Mucosa of stomach (tissue), 1 donor: Measurements from ENCODE around the gene FEN1.

Source experiments
- H3K27me3 ChIP-seq: one replicate; pipeline ENCODE4 v1.7.0; 2013; ENCODE audit warnings: mild to moderate bottlenecking, low read length; ENCODE audit not compliant: control insufficient read depth, insufficient read depth
- H3K36me3 ChIP-seq: one replicate; pipeline ENCODE4 v1.7.0; 2013; ENCODE audit warnings: low read length; ENCODE audit not compliant: control insufficient read depth, insufficient read depth
- H3K4me1 ChIP-seq: one replicate; pipeline ENCODE4 v1.7.0; 2013; ENCODE audit warnings: mild to moderate bottlenecking, low read length; ENCODE audit not compliant: control insufficient read depth, insufficient read depth
- H3K4me3 ChIP-seq: one replicate; pipeline ENCODE4 v1.7.0; 2013; ENCODE audit warnings: low read length
- H3K9ac ChIP-seq: one replicate; pipeline ENCODE4 v1.7.0; 2013; ENCODE audit warnings: mild to moderate bottlenecking, low read length, moderate library complexity
- H3K9me3 ChIP-seq: one replicate; pipeline ENCODE4 v1.7.0; 2013; ENCODE audit warnings: mild to moderate bottlenecking, low read length, moderate library complexity; ENCODE audit not compliant: control insufficient read depth
- donor health status: Pancreatic carcinoma.

FEN1 gene

DNA sequence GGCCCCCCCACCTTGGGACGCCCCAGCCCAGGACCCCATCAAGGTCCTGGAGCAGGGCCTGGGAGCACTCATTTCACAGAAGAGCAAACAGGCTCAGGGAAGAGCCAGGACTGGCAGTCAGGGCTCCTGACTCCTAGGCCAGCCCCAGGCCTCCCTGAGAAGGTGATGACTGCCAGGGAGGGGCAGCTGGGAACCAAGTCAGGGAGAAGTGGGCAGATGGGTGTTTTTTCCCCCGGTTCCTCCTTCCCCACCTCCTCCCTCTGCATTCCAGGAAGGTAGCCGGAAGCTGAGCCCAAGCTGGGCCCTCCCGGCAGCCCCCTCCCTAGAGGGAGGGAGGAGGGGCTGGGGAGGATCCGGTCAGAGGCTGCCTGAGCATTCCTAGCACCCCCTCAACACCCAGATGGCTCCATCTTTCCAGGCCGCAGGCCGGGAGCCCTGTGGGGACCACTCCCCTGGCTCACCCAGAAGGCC is 20.7 kb upstream of the FEN1 start:
- H3K9me3 ChIP-seq, result no peaks in the 10 kb centered on the region
- H3K27me3 ChIP-seq, result no peaks in the 10 kb centered on the region
- peaks cover 9% of the 10 kb centered on the region for H3K36me3 ChIP-seq
- peaks cover 84% of the 10 kb centered on the region for H3K4me1 ChIP-seq
- no peak overlapping the region for H3K4me3 ChIP-seq
- H3K9ac ChIP-seq, result peak overlapping the region; percentile 53

DNA sequence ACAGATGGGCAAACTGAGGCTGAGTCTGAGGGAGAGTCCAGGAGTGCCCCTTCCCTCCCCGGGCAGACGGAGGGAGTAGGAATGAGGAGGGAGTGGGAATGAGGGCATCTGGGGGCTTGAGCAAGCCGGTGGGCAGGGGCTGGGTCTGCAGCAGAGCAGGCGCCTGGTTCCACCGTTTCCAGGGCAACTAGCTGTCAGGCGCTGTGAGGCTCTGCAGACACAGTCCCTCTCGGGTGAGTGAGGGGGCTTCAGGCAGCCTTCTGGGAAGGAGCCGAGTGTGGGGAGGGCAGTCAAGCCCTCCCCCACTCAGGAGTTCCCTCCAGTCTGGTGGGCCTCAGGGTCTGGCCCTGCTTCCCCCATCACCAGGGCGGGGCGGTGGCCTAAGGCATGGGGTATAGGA is 19.4 kb upstream of the FEN1 start:
- no peak overlapping the region for H3K9ac ChIP-seq

DNA sequence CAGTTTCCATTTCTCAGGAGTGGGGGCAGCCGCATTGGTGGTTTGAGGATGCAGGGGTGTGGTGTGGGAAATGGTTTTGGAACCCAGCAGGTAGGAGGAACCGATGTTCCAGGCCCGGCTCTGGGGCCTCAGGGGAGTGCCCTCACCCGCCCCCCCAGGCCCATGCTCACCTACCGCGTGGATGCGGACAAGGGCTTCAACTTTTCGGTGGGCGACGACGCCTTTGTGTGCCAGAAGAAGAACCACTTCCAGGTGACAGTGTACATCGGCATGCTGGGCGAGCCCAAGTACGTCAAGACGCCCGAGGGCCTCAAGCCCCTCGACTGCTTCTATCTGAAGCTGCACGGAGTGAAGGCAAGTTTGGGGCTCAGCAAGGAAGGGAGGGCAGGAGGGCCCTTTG is 18.9 kb upstream of the FEN1 start:
- Histone ChIP-seq H3K36me3 (peaks cover 19% of the 10 kb centered on the region), H3K9ac (no peak overlapping the region), H3K4me1 (peaks cover 69% of the 10 kb centered on the region), H3K27me3 (no peaks in the 10 kb centered on the region), H3K9me3 (no peaks in the 10 kb centered on the region), H3K4me3 (no peak overlapping the region)

More for the DNA sequence above, 19.4 kb upstream of the FEN1 start:
- Histone ChIP-seq H3K27me3 (no peaks in the 10 kb centered on the region), H3K9me3 (no peaks in the 10 kb centered on the region), H3K4me3 (no peak overlapping the region), H3K36me3 (peaks cover 16% of the 10 kb centered on the region), H3K4me1 (peaks cover 73% of the 10 kb centered on the region)

DNA sequence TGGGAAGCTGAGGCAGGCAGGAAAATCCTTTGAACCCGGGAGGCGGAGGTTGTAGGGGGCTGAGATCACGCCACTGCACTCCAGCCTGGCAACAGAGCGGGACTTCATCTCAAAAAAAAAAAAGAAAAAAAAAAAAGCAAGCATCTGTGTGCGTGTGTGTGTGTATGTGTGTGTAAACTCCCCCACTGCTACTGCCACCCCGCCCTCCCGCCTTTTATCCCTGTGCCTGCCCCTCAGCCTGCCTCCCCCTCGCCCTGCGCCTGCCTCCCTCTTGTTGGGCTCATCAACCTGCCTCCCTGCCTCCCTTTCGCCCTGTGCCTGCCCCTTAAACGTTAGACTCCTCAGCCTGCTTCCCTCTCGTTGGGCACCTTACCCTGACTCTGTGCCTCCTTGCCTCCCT is 18.3 kb upstream of the FEN1 start:
- Histone ChIP-seq H3K27me3 (no peaks in the 10 kb centered on the region), H3K4me3 (no peak overlapping the region), H3K9ac (no peak overlapping the region), H3K4me1 (peaks cover 63% of the 10 kb centered on the region), H3K36me3 (peaks cover 19% of the 10 kb centered on the region), H3K9me3 (no peaks in the 10 kb centered on the region)

DNA sequence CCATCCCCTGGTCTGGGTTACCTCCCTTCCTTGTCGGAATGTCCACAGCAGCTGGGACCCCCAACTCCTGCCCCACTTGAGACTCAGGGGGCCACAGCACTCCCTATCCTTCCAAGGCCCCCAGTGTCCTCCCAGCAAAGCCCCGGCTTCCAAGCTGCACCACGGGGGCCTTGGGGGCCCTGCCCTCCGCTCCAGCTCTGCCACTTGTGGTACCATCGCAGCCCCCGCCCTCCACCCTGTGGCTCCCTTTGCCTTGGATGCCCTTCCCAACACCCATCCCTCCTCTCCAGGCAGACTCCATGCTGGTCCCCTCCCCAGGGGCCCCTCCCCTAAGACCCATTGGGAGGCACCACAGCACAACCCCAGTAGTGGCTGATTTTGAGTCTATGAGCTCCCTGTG is 17.6 kb upstream of the FEN1 start:
- peaks cover 19% of the 10 kb centered on the region for H3K36me3 ChIP-seq
- peaks cover 56% of the 10 kb centered on the region for H3K4me1 ChIP-seq
- H3K27me3 ChIP-seq, result no peaks in the 10 kb centered on the region
- no peak overlapping the region for H3K9ac ChIP-seq
- H3K4me3 ChIP-seq, result no peak overlapping the region
- H3K9me3 ChIP-seq, result no peaks in the 10 kb centered on the region

DNA sequence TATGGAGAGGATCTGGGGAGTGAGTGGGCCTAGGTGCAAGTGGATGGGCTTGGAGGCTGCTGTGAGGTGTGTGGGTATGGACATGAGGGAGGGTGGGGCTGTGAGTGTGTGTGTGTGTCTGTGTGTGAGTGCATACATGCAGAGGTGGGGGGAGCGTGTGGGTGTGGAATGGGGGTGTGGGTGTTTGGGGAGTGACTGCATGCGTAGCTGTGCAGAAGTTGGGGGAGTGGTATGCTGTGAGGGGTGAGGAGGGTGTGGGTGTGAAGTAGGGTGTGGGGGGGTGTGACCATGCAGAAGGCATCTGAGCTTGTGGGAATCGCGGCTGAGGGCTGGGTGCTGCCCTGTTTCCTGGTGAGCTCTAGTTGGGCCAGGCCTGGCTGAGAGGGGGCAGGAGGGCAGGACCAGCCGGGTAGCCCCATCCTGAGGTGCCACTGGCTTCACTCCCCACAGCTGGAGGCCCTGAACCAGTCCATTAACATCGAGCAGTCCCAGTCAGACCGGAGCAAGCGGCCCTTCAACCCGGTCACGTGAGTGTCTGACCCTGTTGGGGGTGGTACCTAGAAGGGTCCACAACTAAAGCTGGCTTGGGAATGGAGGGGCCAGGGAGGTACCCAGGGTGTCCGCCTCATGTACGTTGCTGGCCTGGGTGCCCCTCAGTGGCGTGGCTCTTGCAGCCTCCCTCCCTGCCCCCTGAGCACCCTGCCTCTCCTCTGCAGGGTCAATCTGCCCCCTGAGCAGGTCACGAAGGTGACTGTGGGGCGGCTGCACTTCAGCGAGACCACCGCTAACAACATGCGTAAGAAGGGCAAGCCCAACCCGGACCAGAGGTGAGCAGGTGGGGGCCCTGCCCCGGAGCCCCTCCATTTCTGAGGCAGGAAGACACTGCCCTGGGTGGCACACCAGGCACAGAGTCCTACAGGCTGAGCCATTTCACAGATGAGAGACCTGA is 16.8 kb upstream of the FEN1 start:
- H3K4me3 ChIP-seq, result no peak overlapping the region
- H3K4me1 ChIP-seq, result peaks cover 50% of the 10 kb centered on the region
- no peaks in the 10 kb centered on the region for H3K9me3 ChIP-seq
- peak overlapping the region; percentile 39 for H3K9ac ChIP-seq
- H3K36me3 ChIP-seq, result peaks cover 19% of the 10 kb centered on the region
- no peaks in the 10 kb centered on the region for H3K27me3 ChIP-seq

DNA sequence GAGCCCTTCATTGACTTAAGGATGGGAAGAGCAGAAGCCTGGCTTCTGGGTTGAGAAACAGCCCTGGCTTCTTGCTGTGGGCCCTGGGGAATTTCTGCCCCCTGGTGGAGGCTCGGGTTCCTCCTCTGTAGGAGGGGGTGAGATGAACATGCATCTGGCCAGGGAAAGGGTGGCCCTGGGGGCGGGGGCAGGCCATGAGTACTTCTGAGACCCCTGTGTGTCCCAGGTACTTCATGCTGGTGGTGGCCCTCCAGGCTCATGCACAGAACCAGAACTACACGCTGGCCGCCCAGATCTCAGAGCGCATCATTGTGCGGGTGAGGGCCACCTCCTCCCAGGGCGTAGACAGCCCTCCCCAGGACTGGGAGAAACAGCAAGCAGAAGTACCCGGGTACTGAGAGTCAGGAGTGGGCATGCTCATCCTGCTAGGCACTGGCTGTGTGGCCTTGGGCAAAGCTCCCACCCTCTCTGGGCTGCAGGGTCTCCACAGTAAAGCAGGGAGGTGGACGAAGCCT is 16.1 kb upstream of the FEN1 start:
- H3K36me3 ChIP-seq, result peaks cover 18% of the 10 kb centered on the region
- H3K9me3 ChIP-seq, result no peaks in the 10 kb centered on the region
- H3K4me3 ChIP-seq, result no peak overlapping the region
- no peak overlapping the region for H3K9ac ChIP-seq
- H3K27me3 ChIP-seq, result no peaks in the 10 kb centered on the region
- peaks cover 43% of the 10 kb centered on the region for H3K4me1 ChIP-seq

DNA sequence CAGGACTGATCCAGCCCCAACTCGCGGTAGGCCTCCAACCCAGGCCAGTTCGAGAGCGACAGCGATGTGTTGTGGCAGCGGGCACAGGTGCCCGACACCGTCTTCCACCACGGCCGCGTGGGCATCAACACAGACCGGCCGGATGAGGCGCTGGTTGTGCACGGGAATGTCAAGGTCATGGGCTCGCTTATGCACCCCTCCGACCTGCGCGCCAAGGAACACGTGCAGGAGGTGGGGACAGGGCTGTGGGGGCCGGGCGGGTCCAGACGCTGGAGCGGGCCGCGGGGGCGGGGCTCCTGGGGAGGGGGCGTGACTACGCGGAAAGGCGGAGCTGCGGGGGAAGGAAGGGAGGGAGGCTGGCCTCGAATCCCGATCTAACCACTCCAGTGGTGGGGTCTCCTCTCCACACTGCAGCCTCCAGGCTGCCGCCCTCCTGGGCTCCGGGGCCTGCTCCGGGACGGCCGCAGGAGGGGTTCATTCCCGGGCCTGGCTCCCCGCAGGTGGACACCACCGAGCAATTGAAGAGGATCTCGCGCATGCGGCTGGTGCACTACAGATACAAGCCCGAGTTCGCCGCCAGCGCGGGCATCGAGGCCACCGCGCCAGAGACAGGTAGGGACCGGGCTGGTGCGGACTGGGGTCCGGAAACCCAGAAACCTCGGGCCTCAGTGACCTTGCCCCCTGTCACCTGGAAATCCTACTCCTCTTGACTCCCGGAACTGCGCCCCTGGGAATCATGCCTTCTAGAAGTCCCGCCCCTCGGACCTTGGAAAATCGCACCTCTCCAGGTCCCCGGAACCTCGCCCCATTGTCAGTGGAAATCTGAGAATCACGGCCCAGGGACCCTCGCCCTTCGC is 15.2 kb upstream of the FEN1 start:
- Histone ChIP-seq H3K36me3 (peaks cover 15% of the 10 kb centered on the region), H3K9ac (no peak overlapping the region), H3K4me1 (peaks cover 34% of the 10 kb centered on the region), H3K4me3 (no peak overlapping the region), H3K9me3 (no peaks in the 10 kb centered on the region), H3K27me3 (no peaks in the 10 kb centered on the region)

DNA sequence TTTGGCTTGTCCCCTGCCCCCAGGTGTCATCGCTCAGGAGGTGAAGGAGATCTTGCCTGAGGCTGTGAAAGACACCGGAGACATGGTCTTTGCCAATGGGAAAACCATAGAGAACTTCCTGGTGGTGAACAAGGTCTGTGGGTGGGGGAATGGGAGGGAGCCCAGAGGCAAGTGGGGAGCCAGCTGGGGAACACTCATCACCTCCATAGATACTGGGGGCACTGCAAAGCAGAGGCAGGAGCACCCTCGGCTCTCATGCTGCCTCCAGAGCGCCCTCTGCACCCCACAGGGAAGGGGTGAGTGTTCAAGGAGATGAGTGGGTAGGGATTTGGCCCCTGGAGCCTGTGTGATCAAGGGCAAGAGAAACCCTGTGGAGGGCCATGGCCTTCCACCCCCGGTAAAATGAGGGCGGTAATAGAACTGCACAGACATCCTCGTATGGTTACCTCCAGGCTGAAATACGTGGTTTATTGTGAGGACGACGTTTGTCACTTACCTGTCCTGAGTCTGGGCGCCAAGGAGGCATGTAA is 14.3 kb upstream of the FEN1 start:
- Histone ChIP-seq H3K27me3 (no peaks in the 10 kb centered on the region), H3K9ac (no peak overlapping the region), H3K4me3 (no peak overlapping the region), H3K36me3 (peaks cover 16% of the 10 kb centered on the region), H3K9me3 (no peaks in the 10 kb centered on the region), H3K4me1 (peaks cover 26% of the 10 kb centered on the region)

DNA sequence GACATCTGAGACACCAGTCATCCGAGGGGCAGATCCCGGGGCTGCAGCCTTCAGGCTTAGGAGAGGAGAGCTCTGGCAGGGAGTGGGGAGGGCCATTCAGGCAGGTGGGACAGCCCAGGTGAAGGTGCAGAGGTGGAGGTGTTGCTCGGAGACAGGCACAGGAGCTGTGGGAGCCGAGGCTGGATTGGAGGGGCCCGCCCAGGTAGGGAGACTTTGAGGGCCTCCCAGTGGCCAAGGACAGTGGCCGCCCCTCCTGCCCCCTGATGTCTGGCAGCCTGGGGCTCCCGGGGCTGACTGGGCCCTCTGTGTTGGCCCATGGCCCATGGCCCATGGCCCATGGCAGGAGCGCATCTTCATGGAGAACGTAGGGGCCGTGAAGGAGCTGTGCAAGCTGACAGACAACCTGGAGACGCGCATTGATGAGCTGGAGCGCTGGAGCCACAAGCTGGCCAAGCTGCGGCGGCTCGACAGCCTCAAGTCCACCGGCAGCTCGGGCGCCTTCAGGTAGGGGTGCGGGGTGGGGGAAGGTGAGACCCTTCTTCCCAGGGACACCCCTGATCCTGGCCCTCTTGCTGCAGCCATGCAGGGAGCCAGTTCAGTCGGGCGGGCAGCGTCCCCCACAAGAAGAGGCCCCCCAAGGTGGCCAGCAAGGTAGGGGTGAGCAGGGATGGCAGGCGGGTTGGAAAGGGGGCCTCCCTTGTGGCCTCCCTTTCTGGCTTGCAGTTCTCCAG is 13.6 kb upstream of the FEN1 start:
- peaks cover 22% of the 10 kb centered on the region for H3K36me3 ChIP-seq
- no peak overlapping the region for H3K4me3 ChIP-seq
- H3K9ac ChIP-seq, result no peak overlapping the region
- H3K4me1 ChIP-seq, result peaks cover 26% of the 10 kb centered on the region
- no peaks in the 10 kb centered on the region for H3K27me3 ChIP-seq
- no peaks in the 10 kb centered on the region for H3K9me3 ChIP-seq
